ENCODE measurements around the gene MEOX1. TPM values are rescaled to one million over a fixed set of nuclear protein-coding genes. Genes with fewer than 3 reads are reported as not detected.
"Not testable (repeated sequence)": the region's sequence is repeated elsewhere in the genome, so short reads cannot be mapped to it uniquely, and the experiment has no call there.

MEOX1 gene
- total RNA-seq, 1 experiment from 2014 or later = 1.1 TPM

GRCh38 chr17:43689814-43690213 lies 28.1 kb upstream of the MEOX1 start:
- Histone ChIP-seq H3K36me3 (no peaks in the 10 kb centered on the region), H3K9me3 (no peaks in the 10 kb centered on the region), H3K4me3 (no peak overlapping the region), H3K27me3 (no peaks in the 10 kb centered on the region)
- no peak for DNase-seq

- H3K27me3 ChIP-seq = no peaks in the 10 kb centered on the region
- H3K36me3 ChIP-seq = no peaks in the 10 kb centered on the region
- no peaks in the 10 kb centered on the region for H3K9me3 ChIP-seq
- no peak for DNase-seq
- no peak overlapping the region for H3K4me3 ChIP-seq
These were observed 27.4 kb upstream of the MEOX1 start for GRCh38 chr17:43689131-43689530.

GRCh38 chr17:43686957-43687356 lies 25.2 kb upstream of the MEOX1 start:
- H3K9me3 ChIP-seq, H3K27me3 ChIP-seq, H3K36me3 ChIP-seq, DNase-seq, H3K4me3 ChIP-seq: not testable (repeated sequence)

GRCh38 chr17:43683928-43684653 lies 22.4 kb upstream of the MEOX1 start:
- no peaks in the 10 kb centered on the region for H3K27me3 ChIP-seq
- no peaks in the 10 kb centered on the region for H3K36me3 ChIP-seq
- no peak overlapping the region for H3K4me3 ChIP-seq
- DNase-seq = no peak
- no peaks in the 10 kb centered on the region for H3K9me3 ChIP-seq

GRCh38 chr17:43680461-43680860 lies 18.7 kb upstream of the MEOX1 start:
- Histone ChIP-seq H3K4me3 (no peak overlapping the region), H3K9me3 (no peaks in the 10 kb centered on the region), H3K36me3 (no peaks in the 10 kb centered on the region), H3K27me3 (no peaks in the 10 kb centered on the region)
- DNase-seq = no peak

GRCh38 chr17:43679911-43680310 lies 18.2 kb upstream of the MEOX1 start:
- no peaks in the 10 kb centered on the region for H3K36me3 ChIP-seq

GRCh38 chr17:43679401-43679800 lies 17.7 kb upstream of the MEOX1 start:
- H3K4me3 ChIP-seq = no peak overlapping the region
- H3K27me3 ChIP-seq = no peaks in the 10 kb centered on the region
- H3K36me3 ChIP-seq = no peaks in the 10 kb centered on the region
- no peaks in the 10 kb centered on the region for H3K9me3 ChIP-seq
- DNase-seq = no peak

More at GRCh38 chr17:43679911-43680310, 18.2 kb upstream of the MEOX1 start:
- Histone ChIP-seq H3K9me3 (no peaks in the 10 kb centered on the region), H3K27me3 (no peaks in the 10 kb centered on the region), H3K4me3 (no peak overlapping the region)
- no peak for DNase-seq

GRCh38 chr17:43676471-43676870 lies 14.7 kb upstream of the MEOX1 start:
- DNase-seq = no peak
- no peaks in the 10 kb centered on the region for H3K27me3 ChIP-seq
- H3K36me3 ChIP-seq = no peaks in the 10 kb centered on the region
- no peak overlapping the region for H3K4me3 ChIP-seq
- no peaks in the 10 kb centered on the region for H3K9me3 ChIP-seq

- DNase-seq = no peak
- Histone ChIP-seq H3K36me3 (no peaks in the 10 kb centered on the region), H3K4me3 (no peak overlapping the region)
These were observed 12.7 kb upstream of the MEOX1 start for GRCh38 chr17:43674394-43674793.

GRCh38 chr17:43673516-43674323 lies 12.0 kb upstream of the MEOX1 start:
- H3K27me3 ChIP-seq = no peaks in the 10 kb centered on the region
- H3K9me3 ChIP-seq = no peaks in the 10 kb centered on the region
- H3K36me3 ChIP-seq = no peaks in the 10 kb centered on the region
- peak; percentile 44 for DNase-seq
- no peak overlapping the region for H3K4me3 ChIP-seq

More at GRCh38 chr17:43674394-43674793, 12.7 kb upstream of the MEOX1 start:
- H3K9me3 ChIP-seq = no peaks in the 10 kb centered on the region
- H3K27me3 ChIP-seq = no peaks in the 10 kb centered on the region

GRCh38 chr17:43671755-43672519 lies 10.2 kb upstream of the MEOX1 start:
- Histone ChIP-seq H3K27me3 (no peaks in the 10 kb centered on the region), H3K36me3 (no peaks in the 10 kb centered on the region)

GRCh38 chr17:43671031-43671692 lies 9.4 kb upstream of the MEOX1 start:
- Histone ChIP-seq H3K4me3 (no peak overlapping the region), H3K36me3 (no peaks in the 10 kb centered on the region)
- peak; percentile 56 for DNase-seq

More at GRCh38 chr17:43671755-43672519, 10.2 kb upstream of the MEOX1 start:
- H3K4me3 ChIP-seq = no peak overlapping the region
- no peaks in the 10 kb centered on the region for H3K9me3 ChIP-seq
- DNase-seq = no peak

GRCh38 chr17:43670645-43671030 lies 8.9 kb upstream of the MEOX1 start:
- DNase-seq = no peak
- no peak overlapping the region for H3K4me3 ChIP-seq
- no peaks in the 10 kb centered on the region for H3K36me3 ChIP-seq
- no peaks in the 10 kb centered on the region for H3K9me3 ChIP-seq
- H3K27me3 ChIP-seq = no peaks in the 10 kb centered on the region

More at GRCh38 chr17:43671031-43671692, 9.4 kb upstream of the MEOX1 start:
- no peaks in the 10 kb centered on the region for H3K9me3 ChIP-seq
- no peaks in the 10 kb centered on the region for H3K27me3 ChIP-seq

GRCh38 chr17:43669971-43670644 lies 8.4 kb upstream of the MEOX1 start:
- H3K36me3 ChIP-seq = no peaks in the 10 kb centered on the region
- no peak for DNase-seq
- no peaks in the 10 kb centered on the region for H3K9me3 ChIP-seq
- H3K4me3 ChIP-seq = no peak overlapping the region
- H3K27me3 ChIP-seq = no peaks in the 10 kb centered on the region

GRCh38 chr17:43667947-43668348 lies 6.2 kb upstream of the MEOX1 start:
- Histone ChIP-seq H3K4me3 (no peak overlapping the region), H3K36me3 (no peaks in the 10 kb centered on the region), H3K27me3 (no peaks in the 10 kb centered on the region), H3K9me3 (no peaks in the 10 kb centered on the region)
- DNase-seq = no peak

- no peaks in the 10 kb centered on the region for H3K9me3 ChIP-seq
- DNase-seq = no peak
- no peak overlapping the region for H3K4me3 ChIP-seq
- H3K27me3 ChIP-seq = no peaks in the 10 kb centered on the region
- H3K36me3 ChIP-seq = no peaks in the 10 kb centered on the region
These were observed 5.8 kb upstream of the MEOX1 start for GRCh38 chr17:43667506-43667905.

Data from MG63 (cell line).